Hepatocyte (in vitro differentiated cells): Measurements from ENCODE around the gene DLGAP4. TPM values are rescaled to one million over a fixed set of nuclear protein-coding genes. Genes with fewer than 3 reads are reported as not detected.

ENCODE experiments used
- DNase-seq: peaks from one replicate; pipeline ENCODE4 v3.0.0-alpha.2; 2016; ENCODE audit warnings: low spot score
- H2AFZ ChIP-seq: fragments of 200-600 bp; sonication (generic); 2 replicates; pipeline ENCODE4 v1.6.0; 2016; ENCODE audit warnings: antibody characterized with exemption, mild to moderate bottlenecking
- H3K27ac ChIP-seq: fragments of 200-600 bp; sonication (generic); 2 replicates; pipeline ENCODE4 v1.5.1; 2016; ENCODE audit warnings: mild to moderate bottlenecking
- H3K27me3 ChIP-seq: fragments of 200-600 bp; sonication (generic); 2 replicates; pipeline ENCODE4 v1.6.1; 2016
- H3K36me3 ChIP-seq: fragments of 200-600 bp; sonication (generic); replicated peaks from 2 replicates; pipeline ENCODE4 v1.5.1; 2016; ENCODE audit warnings: low read depth; ENCODE audit not compliant: insufficient read depth
- H3K4me1 ChIP-seq: fragments of 200-600 bp; sonication (generic); 2 replicates; pipeline ENCODE4 v1.5.1; 2016; ENCODE audit warnings: mild to moderate bottlenecking, moderate library complexity; ENCODE audit not compliant: insufficient read depth
- H3K4me2 ChIP-seq: fragments of 200-600 bp; sonication (generic); 2 replicates; pipeline ENCODE4 v1.6.0; 2016
- H3K4me3 ChIP-seq: fragments of 200-600 bp; sonication (generic); 2 replicates; pipeline ENCODE4 v1.5.1; 2016; ENCODE audit warnings: mild to moderate bottlenecking
- H3K79me2 ChIP-seq: fragments of 200-600 bp; sonication (generic); 2 replicates; pipeline ENCODE4 v1.6.0; 2017; ENCODE audit warnings: mild to moderate bottlenecking
- H3K9me2 ChIP-seq: fragments of 200-600 bp; sonication (generic); replicated peaks from 2 replicates; pipeline ENCODE4 v1.6.0; 2017; ENCODE audit warnings: mild to moderate bottlenecking; ENCODE audit not compliant: insufficient read depth
- H3K9me3 ChIP-seq: fragments of 200-600 bp; sonication (generic); 2 replicates; pipeline ENCODE4 v1.5.1; 2016; ENCODE audit warnings: low read depth, mild to moderate bottlenecking
- H4K20me1 ChIP-seq: fragments of 200-600 bp; sonication (generic); 2 replicates; pipeline ENCODE4 v1.6.0; 2016; ENCODE audit warnings: mild to moderate bottlenecking; ENCODE audit not compliant: insufficient read depth, poor library complexity, severe bottlenecking
- CTCF ChIP-seq: fragments of 200-600 bp; sonication (generic); IDR thresholded peaks from 2 replicates; pipeline ENCODE4 v1.5.1; 2016; ENCODE audit warnings: antibody characterized with exemption, mild to moderate bottlenecking; ENCODE audit not compliant: poor library complexity
- EZH2 ChIP-seq: fragments of 200-600 bp; sonication (generic); IDR thresholded peaks from 2 replicates; pipeline ENCODE4 v1.6.1; 2016; ENCODE audit warnings: antibody characterized with exemption, mild to moderate bottlenecking, borderline replicate concordance
- EZH2phosphoT487 ChIP-seq: fragments of 200-600 bp; sonication (generic); IDR thresholded peaks from one replicate; pipeline ENCODE4 v1.6.1; 2018; ENCODE audit warnings: antibody characterized with exemption, mild to moderate bottlenecking, low read depth, moderate library complexity; ENCODE audit not compliant: unreplicated experiment, severe bottlenecking
- WGBS: methylation state at CpG from one replicate; pipeline ENCODE4 v1.1.6; 2016; ENCODE audit warnings: low lambda C conversion rate; ENCODE audit errors: missing lambda C conversion rate; 5-methylcytosine and 5-hydroxymethylcytosine counted together
- polyA plus RNA-seq: library from polyadenylated mRNA; unstranded; fragments of >200 nt; fragmentation: Nextera tagmentation; extraction: Ambion mirVana; gene quantifications from 2 replicates; pipeline ENCODE4 v1.2.1, GENCODE V29; 2016
- total RNA-seq: library from RNA; depleted of rRNA; stranded (reverse); fragments of >200 nt; gene quantifications from 2 replicates; pipeline ENCODE4 v1.2.3, GENCODE V29; 2014

The DLGAP4 gene
- total and polyA plus RNA-seq, 2 experiments from 2014 or later: 16.5 to 39.4 TPM

- DNase-seq: no peak
- Histone ChIP-seq H3K36me3 (no peaks in the 10 kb centered on the region), H3K4me1 (no peaks in the 10 kb centered on the region), H3K27me3 (no peaks in the 10 kb centered on the region), H3K27ac (no peak overlapping the region), H4K20me1 (no peaks in the 10 kb centered on the region), H2AFZ (no peak overlapping the region), H3K4me3 (no peak overlapping the region), H3K9me3 (no peaks in the 10 kb centered on the region), H3K9me2 (no peaks in the 10 kb centered on the region), H3K4me2 (no peak overlapping the region), H3K79me2 (no peaks in the 10 kb centered on the region)
- WGBS: 78% methylated on average over 6 of the region's 6 CpGs
- no peak for TF ChIP-seq EZH2
- no peak for TF ChIP-seq EZH2phosphoT487
- TF ChIP-seq CTCF: no peak
Observed at GRCh38 chr20:36279776-36280175, 26.4 kb upstream of the DLGAP4 start.

DNA sequence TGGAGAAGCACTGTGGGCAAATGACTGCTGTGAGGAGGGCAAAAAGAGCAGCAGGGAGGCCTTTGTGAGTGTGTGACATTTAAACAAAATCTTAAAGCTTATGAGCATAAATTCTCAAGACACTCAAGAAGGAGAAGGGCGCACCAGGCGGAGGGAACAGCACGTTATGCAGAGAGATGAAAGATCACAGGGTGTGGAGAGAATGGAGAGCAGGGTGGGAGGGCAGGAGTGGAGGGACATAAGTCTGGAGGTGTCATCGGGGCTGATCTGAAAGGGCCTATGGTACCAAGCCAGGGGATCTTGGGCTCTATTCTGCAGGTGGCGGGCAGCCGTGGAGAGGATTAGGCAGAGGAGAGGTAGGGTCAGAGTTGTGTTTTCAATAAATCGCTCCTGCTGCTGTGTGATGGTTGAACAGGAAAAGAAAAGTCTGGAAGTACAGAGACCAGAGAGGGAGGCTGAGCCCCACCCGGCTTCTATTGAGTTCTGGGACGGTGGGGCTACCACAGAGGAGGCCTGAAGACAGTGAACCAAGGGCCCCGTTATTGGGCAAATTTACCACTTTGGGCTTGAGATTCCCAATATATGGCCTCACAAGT is 24.3 kb upstream of the DLGAP4 start:
- Histone ChIP-seq H3K4me1 (no peaks in the 10 kb centered on the region), H3K79me2 (no peaks in the 10 kb centered on the region), H3K36me3 (no peaks in the 10 kb centered on the region), H4K20me1 (no peaks in the 10 kb centered on the region), H3K4me3 (no peak overlapping the region), H3K4me2 (no peak overlapping the region), H2AFZ (no peak overlapping the region), H3K27me3 (no peaks in the 10 kb centered on the region), H3K27ac (no peak overlapping the region), H3K9me3 (no peaks in the 10 kb centered on the region), H3K9me2 (no peaks in the 10 kb centered on the region)
- WGBS: 89% methylated on average over 10 of the region's 10 CpGs
- no peak for TF ChIP-seq EZH2
- no peak for TF ChIP-seq CTCF
- TF ChIP-seq EZH2phosphoT487: no peak
- DNase-seq: no peak

DNA sequence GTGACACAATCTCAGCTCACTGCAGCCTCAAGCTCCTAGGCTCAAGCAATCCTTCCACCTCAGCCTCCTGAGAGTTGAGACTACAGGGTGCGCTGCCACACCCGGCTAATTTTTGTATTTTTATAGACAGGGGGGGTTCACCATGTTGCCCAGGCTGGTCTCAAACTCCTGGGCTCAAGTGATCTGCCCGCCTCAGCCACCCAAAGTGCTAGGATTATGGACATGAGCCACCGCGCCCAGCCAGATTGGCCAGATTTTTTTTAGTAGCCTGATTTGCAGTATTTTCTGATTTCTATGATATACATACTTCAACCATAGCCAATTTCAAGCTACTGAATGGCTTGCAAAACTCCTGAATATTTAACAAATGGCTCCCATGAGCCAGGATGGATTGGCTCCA is 21.4 kb upstream of the DLGAP4 start:
- no peaks in the 10 kb centered on the region for H3K9me3 ChIP-seq
- no peak overlapping the region for H2AFZ ChIP-seq
- no peak overlapping the region for H3K27ac ChIP-seq
- no peaks in the 10 kb centered on the region for H3K79me2 ChIP-seq
- H3K4me2 ChIP-seq: no peak overlapping the region
- H3K27me3 ChIP-seq: no peaks in the 10 kb centered on the region
- 87% methylated on average over 5 of the region's 5 CpGs for WGBS
- no peak overlapping the region for H3K4me3 ChIP-seq
- TF ChIP-seq EZH2phosphoT487 (no peak), EZH2 (no peak), CTCF (no peak)
- DNase-seq: no peak
- no peaks in the 10 kb centered on the region for H3K9me2 ChIP-seq
- no peaks in the 10 kb centered on the region for H3K36me3 ChIP-seq
- no peaks in the 10 kb centered on the region for H4K20me1 ChIP-seq
- no peaks in the 10 kb centered on the region for H3K4me1 ChIP-seq
